GM20431 (cell line): ENCODE data around the gene MACROD2.
"Not testable (repeated sequence)": the region's sequence is repeated elsewhere in the genome, so short reads cannot be mapped to it uniquely, and the experiment has no call there.

Experiments
- in situ Hi-C: fragments of 300-500 bp; cut with MseI, MboI; formaldehyde crosslinking; loops from one replicate; pipeline ENCODE4 v1.15.0; 2020; ENCODE audit warnings: low sequenced_read_pairs; ENCODE audit not compliant: unreplicated experiment

The MACROD2 gene

DNA sequence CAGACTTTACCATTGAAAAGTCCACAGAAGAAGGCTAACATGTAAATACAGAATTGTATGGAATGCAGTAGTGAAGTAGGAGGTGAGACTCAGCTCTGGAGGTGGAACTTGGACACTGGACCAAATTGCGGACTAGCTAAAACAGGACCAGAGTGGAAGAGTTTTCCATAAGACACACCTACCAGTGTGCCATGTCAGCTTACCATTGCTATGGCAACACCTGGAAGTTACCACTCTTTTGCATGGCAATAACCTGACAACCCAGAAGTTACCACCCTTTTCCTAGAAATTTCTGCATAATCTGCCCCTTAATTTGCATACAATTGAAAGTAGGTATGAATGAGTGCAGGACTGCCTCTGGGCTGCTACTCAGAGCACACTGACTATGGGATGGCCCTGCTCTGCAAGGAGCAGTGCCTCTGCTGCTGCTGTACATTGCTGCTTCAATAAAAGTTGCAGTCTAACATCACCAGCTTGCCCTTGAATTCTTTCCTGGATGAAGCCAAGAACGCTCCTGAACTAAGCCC is 911.7 kb downstream of the MACROD2 start:
- in situ Hi-C loops = no loop called here

DNA sequence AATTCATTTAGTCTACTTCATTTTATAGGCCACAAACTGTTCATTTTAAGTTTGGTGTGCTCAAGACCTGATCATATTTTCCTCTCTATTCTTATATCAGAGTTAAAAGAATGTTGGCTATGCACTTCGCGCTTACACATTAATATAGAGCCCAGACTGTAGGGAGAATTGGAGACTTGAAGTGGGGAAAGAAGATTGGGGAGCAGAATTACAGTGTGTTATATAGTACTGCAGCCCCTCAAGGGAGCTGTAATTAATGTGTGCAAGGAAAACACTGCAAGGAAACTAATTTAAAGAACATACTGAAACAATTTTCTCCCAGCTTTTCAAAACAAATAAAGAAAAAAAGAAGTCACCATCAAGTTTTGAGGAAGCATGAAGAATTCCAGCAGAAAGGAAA is 914.8 kb downstream of the MACROD2 start:
- in situ Hi-C loops = no loop called here

DNA sequence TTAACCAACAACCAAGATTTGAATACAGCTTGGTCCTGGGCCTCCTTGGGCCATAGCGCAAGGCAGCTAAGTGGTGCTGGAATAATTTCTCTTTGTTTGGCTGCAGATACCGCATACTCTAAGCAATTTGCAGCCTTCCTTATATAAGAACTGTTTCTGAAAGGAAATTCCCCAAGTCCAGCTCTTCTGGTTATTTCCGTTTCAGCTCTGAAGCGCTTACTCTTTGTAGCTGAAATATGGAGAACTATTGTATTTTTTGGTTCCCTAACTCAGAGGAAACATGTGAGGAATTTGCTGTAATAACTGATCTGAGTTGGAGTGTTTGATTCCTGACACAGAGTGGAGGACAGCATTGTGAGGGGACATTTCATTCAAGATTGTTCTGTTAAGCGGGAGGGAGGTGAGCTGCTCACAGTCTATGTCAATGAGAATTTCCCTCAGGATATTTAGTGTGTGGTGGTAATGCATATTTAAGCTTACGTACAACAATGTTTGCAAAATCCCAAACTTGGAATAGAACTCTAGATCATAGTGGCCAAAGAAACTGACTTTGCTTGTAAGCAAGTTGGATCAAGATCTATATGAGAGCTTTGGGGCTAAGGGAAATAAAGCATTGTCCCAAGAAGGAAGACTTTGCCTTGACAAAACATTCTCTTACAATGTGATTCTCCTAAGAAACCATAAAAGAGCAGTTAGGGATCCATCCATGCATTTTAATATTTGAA is 918.7 kb downstream of the MACROD2 start:
- in situ Hi-C loops = no loop called here

DNA sequence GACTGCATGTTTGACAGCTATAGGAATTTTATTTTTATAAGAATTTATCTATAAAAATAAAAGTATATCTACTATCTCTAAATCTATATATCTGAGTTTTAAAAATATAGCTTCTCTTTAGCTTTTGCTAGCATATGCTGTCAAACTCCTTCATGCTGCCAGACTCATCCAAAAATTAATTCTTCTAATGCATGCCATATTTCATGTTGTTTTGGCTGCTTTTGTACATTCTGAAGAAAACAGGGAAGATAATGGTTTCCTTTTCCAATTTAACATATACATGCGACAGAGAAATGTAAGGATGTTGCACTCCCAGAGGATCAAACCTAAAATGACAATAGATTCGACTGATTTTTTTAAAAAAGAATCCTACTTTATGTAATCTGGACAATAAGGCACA is 919.3 kb downstream of the MACROD2 start:
- in situ Hi-C loops = no loop called here

DNA sequence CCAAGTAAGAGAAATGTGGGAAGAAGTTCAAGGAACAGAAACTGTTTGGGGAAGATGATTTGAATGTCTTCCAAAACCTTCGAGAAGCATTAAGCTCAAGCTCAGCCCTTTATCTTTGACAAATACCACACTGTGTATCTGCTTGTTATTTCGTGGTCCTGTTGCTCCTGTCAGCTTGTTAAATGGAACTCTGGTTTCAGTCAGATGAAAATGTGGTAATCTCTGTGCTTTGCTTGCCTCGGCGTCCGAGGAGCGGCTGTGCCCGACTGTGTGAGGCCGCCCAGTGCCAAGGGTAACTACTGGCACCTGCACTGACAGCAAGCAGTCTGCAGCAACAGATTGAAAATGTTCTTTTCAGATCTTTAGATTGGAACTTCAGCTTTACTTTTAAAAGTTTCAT is 920.0 kb downstream of the MACROD2 start:
- in situ Hi-C loops = no loop called here

DNA sequence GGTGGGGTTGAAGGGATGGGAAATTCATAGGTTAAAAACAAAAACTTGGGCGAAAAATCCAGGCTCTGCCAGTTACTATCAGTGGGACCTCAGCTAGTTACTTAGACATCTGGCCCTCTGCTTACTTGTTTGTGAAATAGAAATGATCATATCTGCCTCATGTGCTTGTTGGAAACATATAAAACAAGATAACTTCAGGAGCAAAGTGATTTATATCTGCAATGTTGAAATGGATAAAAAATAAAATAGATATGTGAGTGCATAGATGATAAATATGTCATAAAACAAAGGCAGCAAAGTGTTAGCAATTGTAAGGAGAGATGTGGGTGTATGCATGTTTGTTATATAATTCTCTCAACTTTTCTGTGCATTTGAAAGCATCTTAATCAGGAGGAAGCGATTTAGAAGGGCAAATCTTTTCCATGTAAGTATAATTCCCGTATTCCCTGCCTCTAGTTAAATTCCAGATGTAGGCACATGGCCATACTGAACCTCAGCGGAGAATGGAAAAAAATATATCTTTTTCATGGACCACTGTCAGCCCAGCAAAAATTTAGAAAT is 921.1 kb downstream of the MACROD2 start:
- in situ Hi-C loops = no loop called here

DNA sequence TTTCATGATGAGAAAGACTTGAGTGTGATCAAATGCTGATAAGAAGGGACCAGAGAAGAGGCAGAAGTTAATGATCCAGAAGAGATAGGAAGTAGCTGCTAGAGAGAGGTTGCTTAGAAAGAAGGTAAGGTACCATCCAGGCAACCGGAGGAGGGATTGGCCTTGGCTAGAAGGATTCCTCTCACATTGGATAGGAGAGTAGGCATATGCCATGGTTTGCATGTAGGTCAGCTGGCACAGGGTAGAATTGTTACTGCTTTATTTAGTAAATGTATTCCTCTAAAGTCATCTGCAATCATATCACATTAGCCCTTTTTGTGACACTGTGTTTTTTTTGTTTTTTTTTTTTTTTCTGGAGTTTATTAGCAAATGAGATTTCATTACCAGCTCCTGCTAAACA is 923.0 kb downstream of the MACROD2 start:
- in situ Hi-C loops = no loop called here

DNA sequence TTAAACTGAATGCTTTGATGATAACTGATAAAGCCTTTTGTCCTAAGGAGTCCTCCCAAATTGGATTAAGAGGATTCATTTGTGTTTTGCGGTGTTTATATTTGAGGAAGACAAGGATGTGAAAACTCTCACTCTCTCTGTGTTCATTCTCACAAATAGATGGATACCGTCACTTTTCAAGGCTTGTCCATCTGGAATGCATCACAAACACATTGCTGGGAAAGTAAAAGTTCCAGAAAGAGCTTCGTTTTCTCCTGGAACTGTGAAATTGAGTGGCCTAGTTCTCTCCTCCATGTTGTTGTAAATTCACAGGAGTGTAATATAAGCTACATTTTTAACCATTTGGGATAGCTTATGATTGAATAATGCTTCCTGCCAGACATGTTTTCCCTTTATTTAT is 923.7 kb downstream of the MACROD2 start:
- in situ Hi-C loops = no loop called here

DNA sequence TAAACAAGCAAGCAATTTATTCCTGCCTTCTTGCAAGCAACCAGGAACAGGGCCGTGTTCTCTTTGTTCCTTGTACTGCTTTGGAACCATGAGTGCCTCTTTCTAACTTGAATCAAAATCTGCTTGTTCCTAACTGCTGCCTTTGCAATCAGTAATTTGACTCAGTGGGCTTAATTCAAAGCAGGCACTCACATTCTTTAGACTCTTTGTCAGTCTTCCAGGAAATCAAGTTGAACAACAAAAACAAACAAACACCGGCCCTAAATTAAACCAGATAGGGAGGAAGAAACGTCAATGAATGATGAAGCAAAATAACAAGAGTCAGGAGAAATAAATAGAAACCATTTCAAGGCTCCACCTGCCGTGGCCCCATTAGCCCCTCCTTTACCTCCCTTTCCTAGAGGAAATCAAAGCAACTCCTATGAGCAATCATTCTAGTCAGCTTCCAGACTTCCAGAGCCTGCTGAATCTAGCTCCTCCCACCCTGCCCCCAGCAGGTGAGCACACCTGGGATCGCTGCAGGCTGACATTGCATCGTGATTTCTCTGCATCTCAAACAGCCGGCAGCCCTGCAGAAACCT is 924.3 kb downstream of the MACROD2 start:
- in situ Hi-C loops = no loop called here

DNA sequence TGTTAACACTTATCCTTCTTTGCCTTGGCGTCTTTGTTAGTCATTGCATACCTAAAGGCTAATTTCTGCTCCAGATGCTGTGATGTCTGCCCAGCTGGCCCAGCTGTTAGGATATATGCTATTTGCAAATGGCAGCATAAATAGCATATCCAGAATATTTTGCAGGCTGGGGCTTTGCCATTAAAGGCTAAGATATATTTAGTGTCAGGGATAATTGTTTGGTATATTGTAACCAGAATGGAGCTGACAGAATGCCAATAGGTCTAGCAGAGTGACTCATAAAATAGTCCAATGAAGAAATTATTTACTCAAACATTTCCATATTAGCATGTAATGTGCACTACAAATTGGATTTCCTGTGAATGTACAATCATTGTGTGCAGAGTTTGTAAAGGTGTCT is 926.2 kb downstream of the MACROD2 start:
- in situ Hi-C loops = no loop called here

DNA sequence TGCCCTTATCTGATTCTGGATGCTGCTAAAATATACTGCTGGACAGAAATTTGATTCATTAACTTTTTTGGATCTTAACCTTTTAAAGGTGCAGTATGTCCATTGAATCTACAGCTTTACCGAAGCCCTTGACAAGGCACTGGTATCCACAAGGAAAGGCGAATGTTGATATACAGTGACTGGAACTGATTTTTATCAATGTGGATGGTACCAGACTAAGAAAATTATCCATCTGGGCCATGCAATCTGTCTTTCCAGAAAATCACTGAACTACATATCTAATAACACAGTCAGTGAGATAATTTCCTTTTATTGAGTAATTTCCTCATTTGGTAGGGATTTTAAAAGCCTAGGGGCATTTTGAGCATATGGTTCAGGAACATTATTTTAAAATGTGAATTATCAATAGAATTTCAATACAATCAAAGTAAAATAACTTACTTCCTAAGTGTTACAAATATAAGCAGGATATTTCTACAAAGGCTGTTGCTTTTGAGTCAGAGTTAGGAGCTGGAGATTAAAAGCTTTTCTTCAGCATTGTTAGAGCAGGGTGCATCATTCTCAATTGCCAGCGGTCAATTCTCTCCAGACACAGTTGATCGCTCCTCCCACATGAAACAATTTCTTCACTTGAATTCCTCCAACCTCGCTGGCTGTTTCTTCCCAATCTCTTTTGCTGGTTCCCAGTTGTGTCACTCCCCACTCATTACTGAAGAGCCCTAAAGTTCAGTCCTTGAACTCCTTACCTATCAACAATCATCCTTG is 927.4 kb downstream of the MACROD2 start:
- in situ Hi-C loops = no loop called here

DNA sequence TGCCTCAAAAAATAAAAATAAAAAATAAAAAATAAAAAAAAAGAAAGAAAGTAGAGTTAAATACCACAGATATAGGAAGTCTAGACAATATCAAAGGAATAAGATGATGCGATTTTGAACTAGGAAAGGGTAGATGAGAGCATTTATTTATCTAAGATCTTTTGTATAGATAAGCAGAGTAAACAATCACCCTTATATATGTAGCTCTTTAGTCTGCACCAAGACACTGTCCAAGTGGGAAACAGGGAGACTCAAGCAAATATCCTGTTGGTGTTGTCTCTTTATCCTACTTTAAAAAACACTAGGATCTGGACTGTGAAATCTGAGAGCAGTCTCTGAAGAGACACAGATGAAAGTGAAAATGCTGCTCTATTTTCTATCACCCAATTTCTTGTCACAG is 929.1 kb downstream of the MACROD2 start:
- in situ Hi-C loops = no loop called here

DNA sequence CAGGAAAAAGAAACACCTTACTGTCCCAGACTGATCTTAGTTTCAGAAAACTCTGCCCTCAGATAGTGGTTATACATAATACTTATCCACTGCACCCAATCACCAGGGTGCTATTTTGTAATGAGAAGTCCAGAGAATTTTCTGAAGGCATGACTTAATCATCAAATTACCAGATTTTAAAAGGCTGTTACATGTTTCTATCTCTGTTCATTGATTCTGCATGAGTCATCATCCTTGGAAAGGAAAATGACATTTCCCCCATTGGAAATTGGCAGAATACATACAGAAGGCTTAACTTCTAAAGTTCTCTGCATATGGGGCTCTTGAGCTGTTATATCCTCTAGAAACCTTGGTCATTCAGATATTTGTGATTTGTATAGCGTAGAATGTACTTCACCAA is 930.0 kb downstream of the MACROD2 start:
- in situ Hi-C loops = no loop called here

DNA sequence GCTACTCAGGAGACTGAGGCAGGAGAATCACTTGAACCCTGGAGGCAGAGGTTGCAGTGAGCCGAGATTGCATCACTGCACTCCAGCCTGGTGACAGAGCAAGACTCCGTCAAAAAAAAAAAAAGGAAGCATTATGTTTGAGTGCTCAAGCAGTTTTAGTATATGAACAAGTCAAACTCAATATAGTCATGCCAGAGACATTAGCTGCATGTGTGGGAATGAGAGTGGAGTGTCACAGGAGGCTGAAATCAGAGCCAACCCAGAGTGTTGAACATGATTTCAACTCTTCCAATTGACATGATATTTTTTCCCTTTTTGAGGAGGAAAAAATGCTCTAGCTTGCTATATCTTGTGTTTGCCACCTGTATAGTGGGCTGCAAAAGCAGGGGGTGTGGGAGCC is 931.1 kb downstream of the MACROD2 start:
- in situ Hi-C loops = not testable (repeated sequence)

DNA sequence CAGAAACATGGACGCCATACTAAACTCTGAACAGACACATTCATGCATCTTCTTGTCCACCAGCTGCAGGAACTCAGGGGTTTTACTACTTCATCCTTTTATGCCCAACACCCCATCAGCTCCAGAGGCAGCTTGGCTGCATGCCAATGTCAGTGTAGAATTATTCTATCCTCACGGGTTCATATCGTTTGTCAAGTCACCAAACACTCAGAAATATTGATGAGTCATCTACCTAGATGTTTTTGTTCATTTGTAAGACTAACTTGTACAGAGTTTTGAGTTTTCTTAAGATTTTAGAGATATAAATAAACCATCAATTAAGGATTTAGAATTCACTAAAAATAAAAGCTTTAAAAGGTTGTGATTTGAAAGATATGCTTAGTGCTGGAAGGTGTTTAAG is 932.8 kb downstream of the MACROD2 start:
- in situ Hi-C loops = no loop called here

DNA sequence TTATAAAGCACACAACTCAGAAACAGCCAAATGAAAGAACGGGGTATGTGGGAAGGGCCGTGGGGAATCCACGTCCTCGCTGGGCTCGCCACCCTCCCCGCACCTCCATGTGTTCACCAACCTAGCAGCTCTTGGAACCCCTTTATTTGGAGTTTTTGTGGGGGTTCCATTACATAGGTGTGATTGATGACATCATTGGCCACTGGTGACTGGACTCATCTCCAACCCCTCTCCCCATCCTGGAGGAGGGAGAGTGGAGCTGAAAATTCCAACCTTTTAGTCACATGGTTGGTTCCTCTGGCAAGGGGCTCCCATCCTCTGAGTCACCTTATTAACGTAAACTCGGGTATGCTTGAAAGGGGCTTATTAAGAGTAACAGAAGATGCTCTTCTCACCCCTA is 934.1 kb downstream of the MACROD2 start:
- in situ Hi-C loops = no loop called here

DNA sequence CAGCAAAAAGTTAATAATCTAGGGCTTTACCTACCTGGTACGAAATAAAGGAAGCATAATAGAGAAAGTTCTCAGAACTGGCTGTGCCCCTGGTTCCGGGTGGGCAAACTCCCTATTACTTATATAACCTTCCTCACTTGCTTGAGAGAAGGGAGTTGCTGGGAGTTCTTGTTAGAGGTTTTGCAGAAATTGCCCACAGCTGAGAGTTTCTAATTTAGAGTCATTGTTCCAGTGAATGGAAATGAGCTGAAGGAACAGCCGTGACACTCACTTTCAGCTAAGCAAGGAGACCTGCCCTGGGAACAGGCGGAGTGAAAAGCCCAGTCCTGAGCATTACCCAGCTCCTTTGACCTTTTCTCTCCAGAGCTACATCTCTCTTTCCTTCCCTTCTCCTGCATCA is 936.7 kb downstream of the MACROD2 start:
- in situ Hi-C loops = no loop called here

DNA sequence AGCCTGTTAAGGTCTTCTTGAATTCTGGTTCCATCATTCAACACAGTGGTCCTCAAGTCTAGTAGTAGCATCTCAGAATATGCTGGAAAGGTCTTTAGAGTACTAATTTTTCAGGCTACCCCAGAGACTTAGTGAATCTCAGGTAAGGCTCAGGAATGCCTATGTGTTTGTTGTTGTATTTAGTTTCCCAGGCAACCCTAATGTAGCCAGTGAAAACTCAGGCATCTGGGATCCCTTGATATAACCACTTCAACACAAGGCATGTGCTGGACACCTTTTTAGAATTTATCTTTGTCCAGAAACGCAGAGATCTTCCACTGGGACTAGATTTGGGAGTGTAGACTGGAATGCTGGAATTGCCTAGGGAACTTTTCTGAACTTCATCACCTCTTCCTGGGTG is 940.0 kb downstream of the MACROD2 start:
- in situ Hi-C loops = no loop called here

DNA sequence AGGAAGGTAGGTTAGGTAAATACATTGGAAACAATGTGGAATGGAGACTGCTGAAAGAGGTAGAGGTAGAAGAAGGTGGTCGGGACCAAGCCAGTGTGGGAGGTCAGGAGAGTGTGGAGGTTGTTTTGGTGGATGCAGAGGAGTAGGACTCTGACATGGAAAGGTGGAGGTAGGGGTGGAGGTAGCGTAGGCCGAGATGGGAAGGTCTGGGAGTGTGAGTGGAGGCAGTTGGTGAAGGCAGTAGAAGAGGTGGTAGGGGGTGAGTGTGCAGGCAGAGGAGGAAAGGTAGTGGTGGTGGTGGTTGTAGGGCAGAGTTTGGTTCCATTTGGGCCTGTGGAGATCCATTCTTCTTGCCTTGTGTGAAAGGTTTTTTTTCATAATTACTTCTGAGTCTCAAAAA is 941.7 kb downstream of the MACROD2 start:
- in situ Hi-C loops = no loop called here

DNA sequence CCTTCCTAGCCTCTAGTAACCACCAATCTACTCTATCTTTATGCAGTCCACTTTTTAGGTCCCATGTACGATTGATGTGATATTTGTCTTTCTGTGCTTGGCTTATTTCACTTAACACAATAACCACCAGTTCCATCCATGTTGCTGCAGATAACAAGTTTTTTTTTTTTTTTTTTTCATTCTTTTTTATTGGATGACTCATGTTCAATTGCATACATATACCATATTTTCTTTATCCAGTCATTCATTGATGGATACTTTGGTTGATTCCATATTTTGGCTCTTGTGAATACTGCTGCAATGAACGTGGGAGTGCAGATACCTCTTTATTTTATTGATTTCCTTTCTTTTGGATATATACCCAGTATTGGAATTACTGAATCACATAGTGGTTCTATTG is 942.5 kb downstream of the MACROD2 start:
- in situ Hi-C loops = no loop called here

DNA sequence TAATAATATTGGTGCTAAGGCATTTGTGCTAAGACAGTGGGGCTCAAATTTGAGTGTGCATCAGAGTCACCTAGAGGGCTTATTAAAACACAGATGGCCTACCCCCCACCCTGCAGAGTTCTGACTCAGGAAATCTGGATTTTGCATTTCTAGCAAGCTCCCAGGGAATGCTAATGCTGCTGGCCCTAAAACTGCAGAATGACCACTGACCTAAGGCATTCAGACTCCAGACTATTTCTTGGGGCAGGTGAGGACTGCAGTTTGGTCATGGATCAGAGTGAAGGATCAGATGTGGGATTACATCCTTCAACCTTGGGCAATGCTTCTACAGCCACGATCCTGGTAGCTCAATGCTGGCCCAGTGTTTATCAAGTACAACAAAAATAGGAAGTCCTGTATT is 952.2 kb downstream of the MACROD2 start:
- in situ Hi-C loops = no loop called here
